HepG2 (cell line): ENCODE results near the gene INTS1. TPM values are rescaled to one million over a fixed set of nuclear protein-coding genes. Genes with fewer than 3 reads are reported as not detected.

Source experiments
- HOXD1 ChIP-seq: sonication (generic); formaldehyde crosslinking; IDR thresholded peaks from 2 replicates; pipeline ENCODE4 v1.5.0; 2020; ENCODE audit warnings: missing genetic modification reagents
- MTA1 ChIP-seq: sonication (generic); formaldehyde crosslinking; IDR thresholded peaks from 2 replicates; pipeline ENCODE4 v1.4.0; 2020; ENCODE audit warnings: missing genetic modification reagents, mild to moderate bottlenecking, borderline replicate concordance
- PHF20 ChIP-seq: sonication (generic); formaldehyde crosslinking; IDR thresholded peaks from 2 replicates; pipeline ENCODE4 v1.5.0; 2020; ENCODE audit warnings: mild to moderate bottlenecking, missing genetic modification reagents
- PLRG1 ChIP-seq: fragments of 450-650 bp; conservative IDR thresholded peaks from 2 replicates; pipeline ENCODE4 v1.6.1; 2016
- SP1 ChIP-seq, 2 experiments: fragments of 450-650 bp in 1 of 2; sonication (generic) in 1 of 2; formaldehyde crosslinking in 1 of 2; IDR thresholded peaks; 2 replicates each; pipeline versions ENCODE4 v1.4.0 to v1.6.1; 2016 to 2020; ENCODE audit warnings: missing genetic modification reagents in 1 of 2
- TEAD3 ChIP-seq: optimal IDR thresholded peaks from 2 replicates; pipeline ENCODE3; 2016; ENCODE audit warnings: borderline replicate concordance
- THAP7 ChIP-seq: sonication (generic); formaldehyde crosslinking; IDR thresholded peaks from 2 replicates; pipeline ENCODE4 v1.8.1; 2023; ENCODE audit warnings: mild to moderate bottlenecking, missing genetic modification reagents
- USF2 ChIP-seq, 2 experiments: sonication (generic) in 1 of 2; formaldehyde crosslinking in 1 of 2; IDR thresholded peaks; 2 replicates each; pipeline versions ENCODE4 v1.5.1 to v1.6.1; 2011 to 2020; ENCODE audit warnings: borderline replicate concordance in 1 of 2, low read depth in 1 of 2, low read length in 1 of 2, mild to moderate bottlenecking in 1 of 2, missing genetic modification reagents in 1 of 2, moderate library complexity in 1 of 2
- ZFP37 ChIP-seq: sonication (generic); formaldehyde crosslinking; IDR thresholded peaks from 2 replicates; pipeline ENCODE4 v1.4.0; 2020; ENCODE audit warnings: missing genetic modification reagents, borderline replicate concordance
- ZFX ChIP-seq: sonication (generic); formaldehyde crosslinking; IDR thresholded peaks from 2 replicates; pipeline ENCODE4 v1.4.0; 2020; ENCODE audit warnings: mild to moderate bottlenecking, low read depth, missing genetic modification reagents, moderate library complexity
- ZFY ChIP-seq: sonication (generic); formaldehyde crosslinking; IDR thresholded peaks from 2 replicates; pipeline ENCODE4 v1.4.0; 2020; ENCODE audit warnings: missing genetic modification reagents
- ZNF224 ChIP-seq: sonication (generic); formaldehyde crosslinking; IDR thresholded peaks from 2 replicates; pipeline ENCODE4 v1.5.0; 2020; ENCODE audit warnings: mild to moderate bottlenecking, missing genetic modification reagents
- ZNF367 ChIP-seq: sonication (generic); formaldehyde crosslinking; IDR thresholded peaks from 2 replicates; pipeline ENCODE4 v1.4.0; 2020; ENCODE audit warnings: missing genetic modification reagents, borderline replicate concordance
- ZNF441 ChIP-seq: sonication (generic); formaldehyde crosslinking; IDR thresholded peaks from 2 replicates; pipeline ENCODE4 v1.7.0; 2021; ENCODE audit warnings: missing genetic modification reagents, borderline replicate concordance
- ZNF501 ChIP-seq: sonication (generic); formaldehyde crosslinking; IDR thresholded peaks from 2 replicates; pipeline ENCODE4 v1.5.1; 2020; ENCODE audit warnings: mild to moderate bottlenecking, moderate library complexity, missing genetic modification reagents
- ZNF512 ChIP-seq: sonication (generic); formaldehyde crosslinking; IDR thresholded peaks from 2 replicates; pipeline ENCODE4 v1.4.0; 2020; ENCODE audit warnings: mild to moderate bottlenecking, missing genetic modification reagents
- ZNF576 ChIP-seq: sonication (generic); formaldehyde crosslinking; IDR thresholded peaks from 2 replicates; pipeline ENCODE4 v1.4.0; 2020; ENCODE audit warnings: mild to moderate bottlenecking, missing genetic modification reagents
- ZNF709 ChIP-seq: sonication (generic); formaldehyde crosslinking; IDR thresholded peaks from 2 replicates; pipeline ENCODE4 v1.5.0; 2020; ENCODE audit warnings: mild to moderate bottlenecking, missing genetic modification reagents
- ZNF747 ChIP-seq: sonication (generic); formaldehyde crosslinking; IDR thresholded peaks from 2 replicates; pipeline ENCODE4 v1.8.1; 2023; ENCODE audit warnings: missing genetic modification reagents, mild to moderate bottlenecking, borderline replicate concordance
- ZNF790 ChIP-seq: sonication (generic); formaldehyde crosslinking; IDR thresholded peaks from 2 replicates; pipeline ENCODE4 v1.8.0; 2022; ENCODE audit warnings: missing genetic modification reagents, mild to moderate bottlenecking, borderline replicate concordance
- polyA plus RNA-seq, 8 experiments: library from polyadenylated mRNA; depleted of rRNA in 3 of 8; stranded (reverse) in 7 of 8; unstranded in 1 of 8; fragments of >200 nt; fragmentation: Illumina TruSeq in 4 of 8; extraction: Trizol in 4 of 8; gene quantifications; 2 replicates each; pipeline versions ENCODE4 v1.2.1 to v1.2.3, GENCODE V29; 2011 to 2016; ENCODE audit warnings: low read depth in 4 of 8, missing spikeins in 1 of 8, mixed read lengths in 1 of 8; ENCODE audit not compliant: insufficient read depth in 1 of 8
- total RNA-seq, 5 experiments: library from RNA; depleted of rRNA; stranded (reverse); fragments of >200 nt; fragmentation: Illumina TruSeq; extraction: Trizol; gene quantifications; 2 replicates each; pipeline ENCODE4 v1.2.3, GENCODE V29; 2016; ENCODE audit warnings: low read depth in 1 of 5

Gene INTS1
- total and polyA plus RNA-seq, 2 of the 13 experiments (the other 11 are each of a cell fraction or from before 2014, with no cell fraction given), result 13.7 to 29.0 TPM

GRCh38 chr7:1466524-1467271, 37.5 kb downstream of the INTS1 start (continued):
- peak; percentile 53 for TF ChIP-seq TEAD3
- no peak for TF ChIP-seq ZNF224 (CRISPR knock-in tag)
- peak; percentile 80 for TF ChIP-seq ZFY (CRISPR knock-in tag)
- TF ChIP-seq ZFX (CRISPR knock-in tag), result peak; percentile 91
- TF ChIP-seq ZNF709 (CRISPR knock-in tag), result no peak
- TF ChIP-seq PLRG1, result no peak
- TF ChIP-seq ZNF747, result peak; percentile 61; the same call in 1 of the 2 replicates
- TF ChIP-seq ZFP37 (CRISPR knock-in tag), result no peak
- no peak for TF ChIP-seq ZNF367 (CRISPR knock-in tag)
- TF ChIP-seq HOXD1 (CRISPR knock-in tag), result no peak
- TF ChIP-seq THAP7, result no peak
- TF ChIP-seq ZNF512 (CRISPR knock-in tag), result no peak
- peak; percentile 64; the same call in 1 of the 2 replicates for TF ChIP-seq MTA1
- no peak for TF ChIP-seq ZNF790 (CRISPR knock-in tag)
- TF ChIP-seq ZNF441 (CRISPR knock-in tag), result no peak
- TF ChIP-seq SP1 (IDR thresholded peaks at IDR 0.05), result no peak
- TF ChIP-seq SP1 (CRISPR knock-in tag; IDR thresholded peaks at IDR 0.05), result peak; percentile 37
- TF ChIP-seq ZNF501, result peak; percentile 22; the same call in 1 of the 2 replicates
- TF ChIP-seq ZNF576 (CRISPR knock-in tag), result no peak
- no peak for TF ChIP-seq USF2 (IDR thresholded peaks at IDR 0.05; ENCODE audit: low read depth, low read length)
- TF ChIP-seq USF2 (CRISPR knock-in tag; IDR thresholded peaks at IDR 0.05; ENCODE audit: borderline replicate concordance), result no peak
- no peak for TF ChIP-seq PHF20 (CRISPR knock-in tag)
